Osteocyte (in vitro differentiated cells): ENCODE measurements around the gene RAP1A. TPM values are rescaled to one million over a fixed set of nuclear protein-coding genes. Genes with fewer than 3 reads are reported as not detected.
A peak's percentile ranks its signal among the peaks of the same experiment; 100 is the strongest.

Source experiments
- DNase-seq: peaks from one replicate; pipeline ENCODE4 v3.0.0; 2021; ENCODE audit warnings: mixed read lengths; ENCODE audit not compliant: unreplicated experiment; ENCODE audit errors: extremely low spot score
- H3K27ac Mint-ChIP-seq: one replicate; pipeline ENCODE4 v1.8.0; 2021; ENCODE audit warnings: mild to moderate bottlenecking, mixed read lengths; ENCODE audit not compliant: unreplicated experiment
- H3K27me3 Mint-ChIP-seq: one replicate; pipeline ENCODE4 v1.8.0; 2021; ENCODE audit warnings: mixed read lengths; ENCODE audit not compliant: unreplicated experiment
- H3K36me3 Mint-ChIP-seq: one replicate; pipeline ENCODE4 v1.8.0; 2021; ENCODE audit warnings: mixed read lengths; ENCODE audit not compliant: unreplicated experiment
- H3K4me1 Mint-ChIP-seq: one replicate; pipeline ENCODE4 v1.8.0; 2021; ENCODE audit warnings: mixed read lengths; ENCODE audit not compliant: unreplicated experiment
- H3K4me3 Mint-ChIP-seq: one replicate; pipeline ENCODE4 v1.8.0; 2021; ENCODE audit warnings: mild to moderate bottlenecking, moderate library complexity, mixed read lengths; ENCODE audit not compliant: unreplicated experiment
- H3K9me3 Mint-ChIP-seq: one replicate; pipeline ENCODE4 v1.8.0; 2021; ENCODE audit warnings: mixed read lengths; ENCODE audit not compliant: unreplicated experiment
- CTCF ChIP-seq: fragments of 200-600 bp; sonication (generic); IDR thresholded peaks from 2 replicates; pipeline ENCODE4 v1.5.0; 2021; ENCODE audit warnings: antibody characterized with exemption, mild to moderate bottlenecking, moderate library complexity
- total RNA-seq: library from RNA; stranded (reverse); gene quantifications from 2 replicates; pipeline ENCODE4 v1.2.1, GENCODE V29; 2021

The RAP1A gene
- total RNA-seq, 1 donor from 2014 or later, result 48.3 TPM

DNA sequence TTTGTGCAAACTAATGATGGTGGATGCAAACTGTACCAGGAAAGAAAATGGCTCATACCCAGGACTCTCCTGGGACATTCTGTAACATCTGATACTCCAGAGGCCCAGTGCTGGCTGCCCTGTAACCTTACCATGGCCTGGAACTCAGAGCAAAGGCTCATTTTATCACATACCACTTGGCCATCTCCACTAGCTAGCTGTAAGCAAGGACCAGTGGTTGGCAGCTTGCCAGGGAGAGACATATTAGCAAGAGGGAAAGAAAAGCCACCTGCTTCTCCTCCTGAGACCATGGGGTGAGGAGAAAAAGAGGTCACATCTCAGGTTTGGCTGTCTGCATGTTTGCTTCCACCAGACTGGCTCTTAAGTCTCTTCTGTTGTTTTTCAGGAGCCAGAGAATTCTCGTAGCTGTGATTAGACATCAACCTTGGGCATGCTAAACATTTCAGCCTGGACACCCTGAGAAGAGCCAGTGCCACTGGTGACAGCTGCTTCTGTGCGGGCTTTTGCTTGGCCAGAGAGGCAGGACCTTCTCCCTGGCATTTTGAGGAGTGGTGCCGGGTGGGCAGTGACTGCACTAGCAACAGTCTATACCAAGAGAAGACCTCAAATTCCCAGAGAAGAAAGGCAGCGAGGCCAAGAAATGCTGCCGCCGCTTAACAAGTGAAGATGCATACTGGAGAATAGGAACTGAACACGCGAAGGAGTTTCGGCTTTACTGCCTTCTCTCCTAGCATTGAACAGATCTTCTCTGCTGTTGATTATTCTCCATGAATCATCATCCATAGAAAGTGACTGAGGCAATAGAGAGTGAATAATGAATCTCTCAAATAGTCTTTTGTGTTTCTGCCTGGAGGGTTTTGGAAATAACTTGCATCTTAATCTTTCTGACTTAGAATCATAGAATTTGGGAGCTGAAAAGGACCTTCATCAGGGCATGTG is 126.4 kb downstream of the RAP1A start:
- Mint-ChIP-seq H3K36me3 (no peaks in the 10 kb centered on the region), H3K9me3 (no peaks in the 10 kb centered on the region), H3K4me1 (peaks cover 11% of the 10 kb centered on the region), H3K27me3 (no peaks in the 10 kb centered on the region), H3K27ac (no peak overlapping the region), H3K4me3 (no peak overlapping the region)
- DNase-seq, result peak; percentile 74
- TF ChIP-seq CTCF, result no peak

GRCh38 chr1:111746614-111746999 is 127.0 kb downstream of the RAP1A start:
- H3K4me3 Mint-ChIP-seq, result no peak overlapping the region
- no peaks in the 10 kb centered on the region for H3K27me3 Mint-ChIP-seq
- no peaks in the 10 kb centered on the region for H3K9me3 Mint-ChIP-seq

DNA sequence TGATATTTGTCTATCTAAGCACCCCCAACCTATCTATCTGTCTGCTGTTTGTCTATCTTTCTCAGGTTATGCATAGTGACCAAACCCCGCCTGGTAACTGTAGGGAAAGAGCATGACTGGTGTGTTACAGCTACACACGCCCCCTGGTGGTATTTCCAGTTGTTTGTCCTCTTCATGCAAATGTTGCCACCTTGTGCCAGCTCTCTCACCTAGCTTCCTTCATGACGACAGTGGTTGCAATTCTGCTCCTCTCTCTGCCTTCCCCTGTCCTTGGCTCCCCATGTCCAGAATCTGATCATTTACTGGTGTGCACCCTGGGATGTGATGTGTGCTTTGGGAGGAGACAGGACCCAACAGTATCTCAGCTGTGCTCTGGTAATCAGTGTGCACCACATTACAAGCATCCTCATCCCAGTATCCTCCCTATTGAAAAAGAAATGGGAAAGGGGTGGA is 127.7 kb downstream of the RAP1A start:
- H3K4me1 Mint-ChIP-seq, result peaks cover 11% of the 10 kb centered on the region
- H3K27ac Mint-ChIP-seq, result no peak overlapping the region
- peak; percentile 69 for TF ChIP-seq CTCF
- H3K4me3 Mint-ChIP-seq, result no peak overlapping the region
- no peaks in the 10 kb centered on the region for H3K9me3 Mint-ChIP-seq
- H3K36me3 Mint-ChIP-seq, result no peaks in the 10 kb centered on the region
- DNase-seq, result peak; percentile 83
- no peaks in the 10 kb centered on the region for H3K27me3 Mint-ChIP-seq

More at GRCh38 chr1:111746614-111746999, 127.0 kb downstream of the RAP1A start:
- DNase-seq, result no peak
- Mint-ChIP-seq H3K27ac (no peak overlapping the region), H3K36me3 (no peaks in the 10 kb centered on the region), H3K4me1 (peaks cover 11% of the 10 kb centered on the region)
- no peak for TF ChIP-seq CTCF

- H3K27me3 Mint-ChIP-seq, result no peaks in the 10 kb centered on the region
- H3K27ac Mint-ChIP-seq, result no peak overlapping the region
- H3K4me3 Mint-ChIP-seq, result no peak overlapping the region
- DNase-seq, result no peak
- no peaks in the 10 kb centered on the region for H3K36me3 Mint-ChIP-seq
- H3K9me3 Mint-ChIP-seq, result no peaks in the 10 kb centered on the region
- H3K4me1 Mint-ChIP-seq, result peaks cover 8% of the 10 kb centered on the region
- TF ChIP-seq CTCF, result no peak
Measured at GRCh38 chr1:111747947-111748346, 128.4 kb downstream of the RAP1A start.

DNA sequence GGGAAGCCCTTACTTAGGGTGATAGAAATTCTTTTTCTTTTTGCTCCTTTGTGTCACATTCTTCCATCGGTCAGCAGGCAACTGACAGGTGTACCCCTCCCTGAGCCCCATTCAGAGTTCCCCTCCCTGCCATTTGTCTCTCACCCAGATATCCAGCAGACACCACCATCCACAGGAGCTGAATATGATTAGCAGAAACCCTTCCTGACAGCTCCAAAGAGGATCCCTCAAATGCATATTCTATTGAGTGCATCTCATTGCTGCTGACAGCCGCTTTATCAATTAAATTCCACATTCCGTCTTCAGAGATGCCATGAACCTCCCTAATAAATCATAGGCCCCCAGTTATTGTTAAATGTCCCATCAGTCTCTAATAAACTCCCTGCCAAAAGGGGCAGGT is 130.0 kb downstream of the RAP1A start:
- Mint-ChIP-seq H3K27me3 (no peaks in the 10 kb centered on the region), H3K4me1 (peaks cover 6% of the 10 kb centered on the region), H3K27ac (no peak overlapping the region), H3K4me3 (no peak overlapping the region), H3K36me3 (no peaks in the 10 kb centered on the region), H3K9me3 (no peaks in the 10 kb centered on the region)
- TF ChIP-seq CTCF, result no peak
- no peak for DNase-seq
